GM21737 (cell line): ENCODE results near the gene IGFBP4.

Experiments used
- ATAC-seq: cut with Tn5 transposase; IDR thresholded peaks from one replicate; pipeline ENCODE4 v1.9.1; 2021; ENCODE audit warnings: mild to moderate bottlenecking, moderate library complexity; ENCODE audit not compliant: unreplicated experiment

Gene IGFBP4

DNA sequence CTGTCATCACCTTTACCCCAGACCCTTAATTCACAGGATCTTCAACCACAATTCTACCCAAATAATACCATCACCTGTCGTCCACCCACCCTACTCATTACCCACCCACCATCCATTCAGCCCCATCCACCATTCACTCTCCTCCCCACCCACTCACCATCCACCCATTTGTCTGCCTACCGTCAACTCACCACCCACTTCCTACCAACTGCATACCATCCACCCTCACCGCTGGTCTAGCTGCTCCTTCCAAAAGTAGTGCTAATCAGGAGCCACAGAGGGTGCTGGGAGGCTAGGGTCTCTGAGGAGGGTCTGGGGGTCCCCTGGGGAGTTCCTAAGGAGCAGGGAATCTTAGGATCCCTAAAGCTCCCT, 12.0 kb upstream of the IGFBP4 start:
- ATAC-seq = no peak

DNA sequence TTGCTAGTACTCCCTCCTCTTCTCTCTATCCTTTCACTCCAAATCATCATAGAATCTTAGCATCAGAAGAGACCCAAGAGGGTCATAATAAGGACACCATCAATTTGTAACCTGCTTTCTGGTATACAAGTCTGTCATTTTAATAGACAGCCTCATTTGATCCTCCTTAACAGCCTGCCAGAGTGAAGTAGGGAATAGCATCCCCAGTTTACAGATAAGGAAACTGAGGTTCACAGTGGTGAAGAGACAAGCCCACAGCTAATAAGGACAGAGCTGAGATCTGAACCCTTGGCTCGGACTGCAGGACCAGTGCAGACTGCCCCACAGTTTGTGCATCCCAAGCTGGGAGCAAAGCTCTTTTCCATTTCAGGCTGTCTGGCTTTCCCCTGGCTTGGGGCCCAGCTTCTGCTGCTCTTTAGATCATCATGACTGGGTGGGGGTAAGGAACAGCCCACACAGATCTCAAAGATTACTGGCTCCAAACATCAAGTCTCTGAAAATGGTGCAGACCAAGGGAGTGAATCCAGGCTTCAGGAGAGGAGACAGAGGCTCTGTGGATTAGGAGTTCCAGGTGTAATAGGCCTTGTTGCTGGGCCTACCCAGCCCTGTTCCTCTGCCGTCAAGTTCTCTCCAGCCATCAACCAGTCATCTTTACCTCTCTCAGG, 10.3 kb upstream of the IGFBP4 start:
- ATAC-seq = no peak

DNA sequence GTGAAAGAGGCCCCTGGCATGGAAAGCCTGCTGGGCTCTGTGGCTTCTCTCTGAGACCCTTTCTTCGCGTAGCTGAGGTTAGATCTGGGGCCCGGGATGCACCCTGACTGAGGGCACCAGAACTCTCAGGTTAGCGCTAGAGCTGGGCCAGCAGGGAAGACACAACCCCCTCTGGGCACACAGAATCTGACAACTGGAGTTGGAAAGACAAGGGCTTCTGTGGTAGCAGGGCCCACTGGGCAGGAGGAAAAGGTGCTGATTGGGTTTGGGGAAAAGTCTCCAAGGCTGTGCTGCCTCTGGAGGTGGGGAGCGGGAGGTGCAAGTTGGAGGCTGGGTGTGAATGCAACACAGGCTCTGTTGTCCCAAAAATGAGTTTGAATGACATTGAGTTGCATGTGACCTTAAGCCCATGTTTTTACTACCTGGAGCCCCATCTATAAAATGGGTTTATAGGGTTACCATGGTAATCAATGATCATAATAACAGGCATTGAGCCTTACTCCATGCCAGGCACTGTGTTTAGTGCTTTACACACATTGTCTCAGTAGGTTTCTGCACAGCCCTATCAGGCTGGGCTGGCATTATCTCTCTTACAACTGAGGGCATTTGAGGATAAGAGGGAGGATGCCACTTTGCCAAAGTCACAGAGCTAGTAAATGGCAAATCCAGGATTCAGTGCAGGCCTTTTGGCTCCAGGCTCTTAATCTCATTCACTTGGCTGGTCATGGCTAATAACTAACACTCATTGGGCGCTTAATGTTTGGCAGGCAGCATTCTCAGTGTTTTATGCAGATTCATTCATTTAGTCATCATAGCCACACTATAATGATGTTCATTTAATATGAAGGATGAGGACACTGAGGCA, 9.5 kb upstream of the IGFBP4 start:
- no peak for ATAC-seq

DNA sequence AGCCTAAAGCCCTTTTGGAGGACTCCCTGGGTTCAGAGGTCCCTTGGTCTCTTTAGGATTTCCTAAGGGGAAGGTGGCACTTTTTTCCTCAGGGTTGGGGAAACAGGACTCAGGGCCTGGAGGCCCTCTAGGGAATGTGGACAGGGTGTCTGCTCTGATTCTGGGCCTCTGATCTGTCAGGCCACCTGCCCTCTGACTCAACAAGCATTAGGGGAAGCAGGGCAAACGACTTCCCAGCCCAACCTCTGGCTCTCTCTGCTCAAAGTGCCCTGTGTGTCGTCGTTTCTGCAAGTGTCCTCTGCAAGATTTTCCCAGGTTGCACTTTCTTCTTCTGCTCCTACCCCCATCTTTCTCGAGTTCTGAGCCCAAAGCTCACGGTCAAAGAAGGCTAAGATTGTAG, 6.6 kb upstream of the IGFBP4 start:
- ATAC-seq = no peak

DNA sequence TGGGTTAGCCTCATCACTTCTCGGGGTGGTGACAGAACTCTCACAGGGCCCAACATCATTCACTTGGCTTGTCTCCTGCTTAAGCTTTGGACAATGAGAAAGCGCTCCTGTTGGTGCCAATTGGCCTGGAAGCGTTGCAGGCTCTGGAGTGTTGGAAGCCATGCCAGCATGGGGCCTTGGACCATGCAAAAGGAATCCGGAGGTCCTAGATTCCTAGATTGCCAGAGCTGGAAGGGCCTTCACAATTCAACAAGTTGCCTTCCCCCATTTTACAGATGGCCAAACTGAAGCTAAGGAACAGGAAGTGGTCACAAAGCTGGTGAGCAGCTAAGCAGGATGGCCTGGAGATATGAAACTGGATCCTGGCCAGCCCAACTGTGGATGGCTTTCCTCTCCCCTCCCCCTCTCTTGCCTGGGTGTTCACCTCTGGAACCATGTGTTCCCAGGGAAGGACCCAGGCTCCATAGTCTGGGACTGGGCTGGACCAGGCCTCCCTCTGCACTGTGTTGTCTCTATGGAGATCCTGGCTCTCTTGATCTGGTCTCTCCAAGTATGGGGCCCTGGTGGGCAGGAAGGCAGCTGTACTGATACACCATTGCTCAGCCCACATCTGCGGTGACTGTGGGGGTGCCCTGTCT, 6.0 kb upstream of the IGFBP4 start:
- no peak for ATAC-seq

DNA sequence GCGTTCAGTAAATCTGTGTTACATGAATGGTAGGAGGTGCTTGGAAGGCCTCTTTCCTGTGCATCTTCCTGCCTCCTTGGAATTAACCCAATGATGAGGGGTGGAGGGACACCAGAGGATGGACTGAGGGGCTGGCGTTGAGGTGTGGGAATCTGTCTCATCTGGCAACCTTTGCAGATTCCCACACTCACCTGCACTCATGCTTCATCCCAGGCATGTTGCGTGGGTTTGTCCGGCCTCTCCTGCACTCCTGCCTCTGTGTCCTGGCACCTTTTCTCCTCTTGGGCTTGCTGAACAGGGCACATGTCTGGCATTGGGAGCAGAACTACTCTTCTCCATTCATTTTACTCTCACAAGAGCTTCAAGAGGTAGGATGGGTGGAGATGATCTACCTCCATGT, 3.1 kb upstream of the IGFBP4 start:
- ATAC-seq = no peak

DNA sequence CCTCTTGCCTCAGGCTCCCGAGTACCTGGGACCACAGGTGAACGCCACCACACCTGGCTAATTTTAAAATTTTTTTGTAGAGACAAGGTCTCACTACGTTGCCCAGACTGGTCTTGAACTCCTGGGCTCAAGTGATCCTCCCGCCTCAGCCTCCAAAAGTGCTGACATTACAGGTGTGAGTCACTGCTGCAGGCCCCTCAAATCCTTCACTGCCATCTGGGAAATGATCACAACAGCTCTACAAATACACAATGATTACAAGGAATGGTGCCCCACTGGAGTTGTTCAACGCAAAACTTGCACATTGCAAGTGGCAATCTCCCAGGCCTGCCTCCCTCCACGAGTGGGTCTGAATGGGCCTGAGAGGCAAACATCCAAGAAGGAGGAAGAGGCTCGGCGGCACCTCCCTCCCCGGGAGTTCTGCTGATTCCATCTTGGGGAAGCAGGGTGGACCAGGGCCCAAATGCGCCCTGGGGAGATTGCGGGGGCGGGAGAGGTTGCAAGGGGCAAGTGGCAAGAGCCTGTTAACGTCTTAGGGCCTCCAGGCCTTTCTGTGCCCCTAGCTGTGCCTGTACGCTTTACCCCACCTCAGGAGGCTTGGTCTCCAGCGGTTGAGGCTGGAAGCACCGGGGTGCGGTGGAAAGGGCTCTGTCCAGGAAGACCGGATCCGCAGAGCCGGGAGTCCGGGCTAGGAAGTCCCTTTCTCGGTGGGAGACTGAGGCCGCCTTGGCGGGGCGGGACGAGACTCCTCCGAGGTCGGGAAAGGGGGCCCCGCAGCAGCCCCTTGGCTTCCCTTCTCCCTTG, 656 bp upstream of the IGFBP4 start:
- ATAC-seq = no peak

DNA sequence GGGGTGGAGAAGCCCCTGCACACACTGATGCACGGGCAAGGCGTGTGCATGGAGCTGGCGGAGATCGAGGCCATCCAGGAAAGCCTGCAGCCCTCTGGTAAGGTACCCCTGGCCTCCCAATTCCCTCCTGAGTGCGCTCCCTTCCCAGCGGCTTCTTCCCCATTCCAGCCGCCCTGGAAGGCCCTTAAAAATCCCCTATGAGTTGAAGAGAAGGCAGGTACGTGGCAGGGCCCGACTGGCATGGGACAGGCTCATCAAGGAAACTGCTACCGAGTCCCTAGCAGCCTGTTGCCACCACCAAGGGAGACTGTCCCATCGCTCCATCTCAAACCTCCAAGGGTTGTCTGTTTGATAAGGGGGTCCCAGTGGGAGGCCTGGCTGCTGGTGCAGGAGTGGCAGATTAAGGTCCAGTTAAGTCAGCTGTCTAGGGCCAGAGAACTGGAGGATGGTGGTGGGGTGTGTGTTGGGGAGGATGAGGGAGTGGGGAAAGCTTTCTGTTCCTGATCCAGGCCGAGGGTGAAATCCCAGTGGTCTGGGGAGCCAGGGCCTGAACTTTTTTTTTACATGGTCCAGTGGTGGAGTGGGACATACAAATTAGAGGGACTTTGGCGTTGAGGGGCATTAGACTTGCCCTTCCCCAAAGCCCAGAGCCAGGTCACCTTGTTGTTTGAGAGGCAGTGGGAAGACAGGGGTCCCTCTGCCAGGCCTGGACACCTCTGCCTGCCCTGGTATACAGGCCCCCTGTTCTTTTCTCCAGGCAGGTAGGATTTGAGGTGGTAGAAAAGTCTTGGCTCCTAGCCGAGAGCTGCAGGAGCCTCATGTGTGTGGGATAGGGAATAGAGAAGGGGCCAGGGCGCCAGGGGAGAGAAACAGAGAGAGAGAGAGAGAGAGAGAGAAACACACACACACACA, 994 bp downstream of the IGFBP4 start:
- no peak for ATAC-seq

DNA sequence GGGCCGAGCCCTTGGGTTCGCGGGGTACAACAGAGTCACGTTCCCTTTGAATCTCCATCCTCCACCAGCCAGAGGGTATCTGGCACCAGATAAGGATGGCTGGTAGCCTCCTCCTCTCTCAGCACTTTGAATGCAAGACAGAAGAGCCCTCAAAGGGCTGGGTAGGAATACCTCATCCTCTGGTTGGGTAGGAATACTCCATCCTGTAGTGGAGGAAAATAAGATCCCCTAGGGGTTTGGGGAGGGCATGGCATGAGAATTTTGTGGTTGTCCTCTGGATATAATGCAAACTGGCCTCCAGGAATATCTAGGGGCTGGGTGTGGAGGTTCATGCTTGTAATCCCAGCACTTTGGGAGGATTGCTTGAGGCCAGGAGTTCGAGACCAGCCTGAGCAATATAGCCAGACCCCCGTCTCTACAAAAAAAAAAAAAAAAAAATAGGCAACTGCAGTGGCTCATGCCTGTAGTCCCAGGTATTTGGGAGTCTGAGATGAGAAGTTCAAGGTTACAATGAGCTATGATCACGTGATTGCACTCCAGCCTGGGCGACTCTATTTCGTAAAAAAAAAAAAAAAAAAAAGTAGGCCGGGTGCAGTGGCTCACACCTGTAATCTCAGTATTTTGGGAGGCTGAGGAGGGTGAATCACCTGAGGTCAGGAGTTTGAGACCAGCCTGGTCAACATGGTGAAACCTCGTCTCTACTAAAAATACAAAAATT, 2.7 kb downstream of the IGFBP4 start:
- ATAC-seq = no peak

DNA sequence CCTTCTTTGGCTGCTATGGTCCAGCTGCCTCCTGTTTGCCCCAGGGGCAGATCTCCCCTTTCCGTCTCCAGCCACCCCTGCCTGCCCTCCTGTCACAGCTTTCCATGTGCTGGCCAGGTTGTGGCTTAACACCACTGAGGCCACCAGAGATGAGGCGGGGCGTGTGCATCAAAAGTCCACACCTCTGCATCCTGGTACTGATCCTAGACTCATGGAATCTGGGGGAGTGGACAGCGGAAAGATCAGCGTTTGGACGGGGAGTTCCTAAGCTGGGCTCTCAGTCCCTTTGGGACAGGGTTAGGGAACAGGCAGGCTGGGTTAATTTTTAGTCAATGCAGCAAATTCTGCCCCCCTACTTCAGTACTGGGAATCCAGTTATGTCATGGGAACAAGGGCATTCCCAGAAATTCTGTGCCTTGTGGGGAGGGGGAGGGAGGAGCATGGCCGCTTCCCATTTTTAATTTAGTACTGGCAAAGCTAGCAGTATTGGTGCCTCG, 3.9 kb downstream of the IGFBP4 start:
- no peak for ATAC-seq

DNA sequence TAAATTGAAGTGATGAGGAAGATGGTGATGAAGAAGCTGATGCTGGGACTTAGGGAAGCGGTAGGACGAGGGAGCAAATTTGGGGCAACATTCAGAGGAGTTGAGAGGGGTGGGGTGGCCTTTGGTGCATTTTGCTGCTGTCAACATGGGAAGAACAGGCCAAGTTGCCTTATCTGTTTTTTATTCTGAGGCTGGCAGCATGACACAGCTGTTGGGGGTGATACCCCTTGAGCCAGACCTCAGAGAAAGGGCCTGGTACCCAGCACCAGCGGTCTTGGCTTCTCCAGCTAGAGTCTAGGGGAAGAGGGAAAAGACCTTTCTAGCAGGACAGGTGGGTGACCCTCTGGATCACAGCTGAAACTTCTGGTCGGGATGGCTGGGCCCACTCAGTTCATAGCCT, 4.6 kb downstream of the IGFBP4 start:
- ATAC-seq = no peak

DNA sequence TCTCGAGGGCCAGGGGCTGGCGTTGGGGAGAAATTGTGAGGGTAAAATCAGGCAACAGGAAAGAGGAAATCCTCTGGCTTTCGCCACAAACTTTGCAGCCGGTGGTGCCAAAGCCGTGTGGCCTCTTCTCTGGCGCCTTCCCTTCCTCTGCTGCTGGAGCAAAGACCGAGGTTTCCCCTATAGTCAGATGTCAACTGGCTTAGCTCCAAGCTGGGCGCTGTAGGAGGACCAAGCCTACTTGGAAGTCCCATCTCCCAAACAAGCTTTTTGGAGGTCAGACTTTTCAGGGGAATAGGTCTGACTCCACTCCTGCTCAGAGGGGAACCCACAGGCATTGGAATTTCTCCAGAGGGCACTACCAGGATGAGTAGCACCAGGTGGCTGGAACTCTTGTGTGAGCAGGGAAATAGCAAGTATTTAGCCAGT, 5.0 kb downstream of the IGFBP4 start:
- no peak for ATAC-seq

DNA sequence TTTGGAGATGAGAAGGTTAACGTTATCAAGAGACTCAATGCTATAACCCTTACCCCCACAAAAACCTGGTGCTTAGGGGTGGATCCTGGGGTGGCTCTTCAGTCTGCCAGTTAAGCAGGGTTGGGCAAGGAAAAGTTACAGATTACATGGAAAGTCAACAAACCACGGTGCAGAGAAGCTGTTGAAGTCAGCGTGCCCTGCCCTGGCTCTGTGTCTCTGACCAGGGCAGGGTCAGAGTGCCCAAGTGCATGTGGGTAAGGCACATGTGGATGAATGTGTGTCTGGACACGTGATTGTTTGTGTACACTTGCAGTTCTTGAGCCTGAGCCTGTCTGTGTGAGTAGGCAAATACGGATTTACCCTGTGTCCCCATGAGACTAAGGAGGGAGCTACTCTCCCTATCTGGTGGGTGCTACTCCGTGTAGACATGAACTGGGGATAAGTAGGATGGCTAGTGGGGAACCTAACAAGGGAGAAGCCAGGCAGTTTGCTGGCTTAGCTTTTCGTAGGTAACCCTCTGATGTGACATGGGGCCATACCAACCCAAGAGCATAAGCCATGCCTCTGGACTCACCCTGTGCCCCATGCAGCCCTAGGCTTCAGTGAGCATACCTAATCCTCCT, 5.5 kb downstream of the IGFBP4 start:
- no peak for ATAC-seq

DNA sequence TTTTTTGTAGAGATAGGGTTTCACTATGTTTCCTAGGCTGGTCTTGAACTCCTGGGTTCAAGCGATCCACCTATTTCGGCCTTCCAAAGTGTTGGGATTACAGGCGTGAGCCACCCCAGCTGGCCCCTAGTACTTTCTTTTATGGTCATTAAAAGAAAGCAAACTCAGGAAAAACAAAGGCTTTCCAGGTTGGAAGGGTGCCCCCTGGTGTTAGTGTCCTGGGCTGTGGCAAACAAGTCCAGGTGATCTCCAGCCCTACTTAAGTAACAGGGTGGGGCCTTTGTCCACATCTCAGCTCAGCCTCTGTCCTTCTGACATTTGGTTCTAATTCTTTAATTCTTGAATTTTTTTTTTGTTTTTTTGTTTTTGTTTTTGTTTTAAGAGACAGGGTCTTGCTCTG, 6.9 kb downstream of the IGFBP4 start:
- ATAC-seq = no peak

DNA sequence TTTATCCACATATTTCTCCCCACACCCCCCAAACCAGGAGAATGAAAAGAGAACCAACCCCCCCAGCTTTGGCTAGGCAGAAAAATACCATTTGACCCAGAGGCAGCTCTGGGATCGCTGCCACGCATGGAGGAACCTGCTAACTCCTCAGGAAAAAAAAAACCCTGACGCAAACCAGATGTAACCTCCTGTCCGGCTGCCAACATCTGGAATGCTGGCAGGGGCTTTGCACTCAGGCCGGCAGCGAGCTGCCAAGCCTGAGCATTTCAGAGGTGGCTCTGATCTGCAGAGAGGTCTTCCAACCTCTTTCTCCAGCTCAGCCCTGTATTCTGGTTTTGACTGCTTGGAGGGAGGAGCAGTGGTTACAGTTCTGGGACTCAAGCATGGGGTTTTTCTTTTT, 8.2 kb downstream of the IGFBP4 start:
- ATAC-seq = no peak

DNA sequence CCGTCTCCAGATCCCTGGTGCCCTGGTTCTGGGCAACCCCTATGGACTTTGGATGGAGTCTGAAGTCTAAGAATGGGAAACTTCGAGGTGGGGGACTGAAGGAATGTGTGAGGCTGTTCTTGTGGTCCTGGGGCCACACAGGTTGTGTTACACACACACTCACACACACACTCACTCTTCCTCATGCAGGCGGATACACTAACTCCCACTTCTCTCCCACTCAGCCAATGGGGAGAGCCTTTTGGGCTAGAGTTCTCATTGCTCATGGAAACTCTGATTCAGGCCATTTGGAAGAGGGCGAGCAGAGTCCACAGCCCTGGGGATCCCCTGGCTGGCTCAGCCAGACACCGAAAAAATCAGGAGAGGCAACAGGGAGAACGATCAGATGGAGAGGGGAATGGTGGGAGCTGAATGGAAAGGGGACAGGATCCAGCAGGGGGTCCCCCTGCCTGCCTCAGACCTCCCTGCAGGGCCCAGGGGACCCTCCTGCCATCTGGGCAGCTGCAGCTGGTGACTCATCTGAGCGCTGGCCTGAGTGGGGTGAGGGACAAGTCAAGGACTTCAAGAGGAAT, 9.1 kb downstream of the IGFBP4 start:
- no peak for ATAC-seq

DNA sequence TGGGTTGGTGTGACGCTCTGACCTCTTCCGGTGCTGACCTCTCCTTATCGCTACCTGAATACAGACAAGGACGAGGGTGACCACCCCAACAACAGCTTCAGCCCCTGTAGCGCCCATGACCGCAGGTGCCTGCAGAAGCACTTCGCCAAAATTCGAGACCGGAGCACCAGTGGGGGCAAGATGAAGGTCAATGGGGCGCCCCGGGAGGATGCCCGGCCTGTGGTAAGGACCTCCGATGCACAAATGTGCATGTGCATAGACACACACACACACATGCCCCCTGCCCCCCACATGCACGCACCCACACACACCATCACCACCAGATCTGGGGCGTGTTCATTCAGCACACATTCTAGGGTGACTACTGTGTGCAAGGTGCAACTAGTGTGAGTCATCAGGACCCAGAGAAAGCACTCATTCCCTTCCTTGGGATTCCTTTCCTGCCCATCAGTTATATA, 9.7 kb downstream of the IGFBP4 start:
- ATAC-seq = no peak

DNA sequence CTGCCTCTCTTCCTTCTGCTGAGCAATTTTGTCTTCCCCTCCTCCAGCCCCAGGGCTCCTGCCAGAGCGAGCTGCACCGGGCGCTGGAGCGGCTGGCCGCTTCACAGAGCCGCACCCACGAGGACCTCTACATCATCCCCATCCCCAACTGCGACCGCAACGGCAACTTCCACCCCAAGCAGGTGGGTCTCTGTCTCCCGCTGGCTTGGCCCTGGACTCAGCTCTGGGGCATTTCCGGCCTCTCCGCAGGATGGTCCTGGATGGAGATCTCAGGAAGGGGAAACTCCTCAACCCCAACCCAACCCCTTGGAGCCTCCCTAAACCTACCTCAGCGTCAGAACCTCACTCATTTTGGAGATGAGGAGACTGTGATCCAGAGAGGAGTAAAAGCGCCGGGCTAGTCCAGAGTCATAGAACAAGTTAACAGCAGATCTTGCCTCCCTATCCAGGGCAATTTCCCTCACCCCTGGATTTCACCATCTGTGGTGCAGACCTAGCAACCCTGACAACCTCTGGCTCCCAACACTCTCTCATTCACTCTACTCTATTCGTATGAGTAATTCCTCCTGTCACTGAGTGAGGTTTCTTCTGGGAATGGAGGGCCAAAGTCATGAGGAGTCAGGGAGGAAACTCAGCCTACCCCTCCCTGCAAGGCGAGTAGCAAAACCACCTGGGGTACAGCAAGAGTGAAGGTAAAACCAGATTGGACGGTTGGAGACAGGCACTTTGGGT, 10.8 kb downstream of the IGFBP4 start:
- no peak for ATAC-seq
